ENCODE measurements around the gene SLC25A31. TPM values are rescaled to one million over a fixed set of nuclear protein-coding genes. Genes with fewer than 3 reads are reported as not detected.

Gene SLC25A31
- polyA plus RNA-seq (2013, experiment 1 of 2): not detected
- 0.01 TPM for polyA plus RNA-seq (2013, experiment 2 of 2)

DNA sequence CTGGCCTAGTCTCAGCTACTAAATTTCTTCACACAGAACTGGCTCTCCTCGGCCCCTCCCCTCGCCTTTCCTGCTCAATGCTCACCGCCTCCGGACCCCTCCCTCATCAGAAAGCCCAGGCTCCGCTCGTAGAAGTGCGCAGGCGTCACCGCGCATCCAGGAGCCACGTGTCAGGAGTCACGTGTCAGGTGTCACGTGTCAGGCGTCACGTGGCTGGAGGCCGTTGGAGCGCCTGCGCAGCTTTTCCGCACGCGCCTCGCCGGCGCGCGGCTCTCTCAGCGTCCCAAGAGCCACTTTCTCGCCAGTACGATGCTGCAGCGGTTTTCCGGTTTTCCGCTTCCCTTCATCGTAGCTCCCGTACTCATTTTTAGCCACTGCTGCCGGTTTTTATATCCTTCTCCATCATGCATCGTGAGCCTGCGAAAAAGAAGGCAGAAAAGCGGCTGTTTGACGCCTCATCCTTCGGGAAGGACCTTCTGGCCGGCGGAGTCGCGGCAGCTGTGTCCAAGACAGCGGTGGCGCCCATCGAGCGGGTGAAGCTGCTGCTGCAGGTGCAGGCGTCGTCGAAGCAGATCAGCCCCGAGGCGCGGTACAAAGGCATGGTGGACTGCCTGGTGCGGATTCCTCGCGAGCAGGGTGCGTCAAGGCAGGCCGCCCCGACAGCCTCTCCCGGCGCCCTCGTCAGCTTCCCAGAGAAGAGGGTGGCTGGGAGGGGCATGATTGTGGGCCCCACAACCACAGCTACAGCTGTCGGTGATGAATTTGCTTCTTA, at the start of gene SLC25A31:
TSS of gene SLC25A31 (plus strand) at position 259 of the 772 bp plus-strand sequence. CDS start at position 405, 146 bp downstream.
- H3K4ac ChIP-seq (ENCODE audit: low read length): peak within 1 kb of the TSS; percentile 26
- no peak within 1 kb of the TSS for H2AFZ ChIP-seq (ENCODE audit: low read length)
- no peak within 1 kb of the TSS for H3K27ac ChIP-seq (replicated peaks; ENCODE audit: low read length)
- H3K36me3 ChIP-seq (replicated peaks in 1 of 2; ENCODE audit: control insufficient read depth in 2 of 2, insufficient read depth in 2 of 2, low read length in 2 of 2): no peaks in the 10 kb centered on the region
- no peak for DNase-seq (ENCODE audit: low spot score)
- no CpG with 5 or more reads among the region's 64 CpGs for WGBS, 2 donors (ENCODE audit: extremely low coverage in 2 of 2, insufficient read length in 2 of 2, insufficient replicate concordance in 1 of 2)
- no peak within 1 kb of the TSS for H3K9ac ChIP-seq (ENCODE audit: low read depth, low read length, poor library complexity)
- no peak within 1 kb of the TSS for H2BK12ac ChIP-seq (ENCODE audit: low read length)
- H3K4me2 ChIP-seq (ENCODE audit: insufficient read depth, low read length, poor library complexity, severe bottlenecking): no peak within 1 kb of the TSS
- peak within 1 kb of the TSS; percentile 62 for H2BK15ac ChIP-seq (ENCODE audit: low read length)
- peaks cover 0 to 1% of the 10 kb centered on the region in 2 donors for H3K4me1 ChIP-seq (ENCODE audit: control insufficient read depth in 2 of 2, insufficient read depth in 1 of 2, low read depth in 1 of 2, low read length in 2 of 2)
- no peaks in the 10 kb centered on the region for H3K27me3 ChIP-seq (ENCODE audit: control insufficient read depth in 3 of 3, insufficient read depth in 3 of 3, low read depth in 1 of 3, low read length in 3 of 3)
- H3K4me3 ChIP-seq (ENCODE audit: low read length in 2 of 2): no peak within 1 kb of the TSS
- H3K79me1 ChIP-seq (ENCODE audit: low read depth, low read length): no peaks in the 10 kb centered on the region
- H4K8ac ChIP-seq (ENCODE audit: low read depth, low read length): no peak within 1 kb of the TSS
- no peak within 1 kb of the TSS for H2BK120ac ChIP-seq (ENCODE audit: low read depth, low read length)
- H3K14ac ChIP-seq (ENCODE audit: low read length): no peak within 1 kb of the TSS
- H3K9me3 ChIP-seq (replicated peaks in 1 of 2; ENCODE audit: control insufficient read depth in 2 of 2, insufficient read depth in 1 of 2, low read depth in 1 of 2, low read length in 2 of 2): no peaks in the 10 kb centered on the region
- H3K18ac ChIP-seq (ENCODE audit: low read length): peak within 1 kb of the TSS; percentile 72
- no peak within 1 kb of the TSS for H2BK5ac ChIP-seq (ENCODE audit: low read length)
- no peak within 1 kb of the TSS for H4K91ac ChIP-seq (ENCODE audit: low read depth, low read length, poor library complexity)
- H2AK5ac ChIP-seq (ENCODE audit: low read depth, low read length): peak within 1 kb of the TSS; percentile 72
- H3K23ac ChIP-seq (ENCODE audit: low read depth, low read length, poor library complexity): no peak within 1 kb of the TSS

DNA sequence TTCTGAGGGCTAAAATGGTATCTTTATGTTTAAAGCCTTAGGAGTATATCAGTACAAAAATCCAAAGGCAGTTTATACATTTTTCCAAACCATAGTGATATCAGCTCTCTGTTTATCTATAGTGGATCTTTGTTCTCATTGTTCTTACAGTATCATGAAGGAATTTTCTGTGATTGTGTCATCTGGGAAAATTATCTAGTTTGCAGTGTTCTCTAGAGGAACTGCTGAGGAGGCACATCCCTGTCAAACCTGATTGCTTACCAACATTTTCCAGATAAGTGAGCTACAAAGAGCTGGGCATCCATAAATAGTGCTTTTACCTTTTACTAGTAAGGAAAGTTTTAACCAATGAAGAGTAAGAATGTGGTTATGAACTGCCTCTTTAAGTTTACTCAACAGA, 44.9 kb upstream of the SLC25A31 start:
- H3K4me1 ChIP-seq (ENCODE audit: control insufficient read depth in 2 of 2, insufficient read depth in 1 of 2, low read depth in 1 of 2, low read length in 2 of 2): peaks cover 0 to 3% of the 10 kb centered on the region in 2 donors
- no peak overlapping the region for H2AFZ ChIP-seq (ENCODE audit: low read length)
- no peak overlapping the region for H3K4me3 ChIP-seq (ENCODE audit: low read length in 2 of 2)
- H3K18ac ChIP-seq (ENCODE audit: low read length): no peak overlapping the region
- no peak overlapping the region for H3K4me2 ChIP-seq (ENCODE audit: insufficient read depth, low read length, poor library complexity, severe bottlenecking)
- H2BK15ac ChIP-seq (ENCODE audit: low read length): no peak overlapping the region
- H3K79me1 ChIP-seq (ENCODE audit: low read depth, low read length): peaks cover 1% of the 10 kb centered on the region
- no peak overlapping the region for H3K4ac ChIP-seq (ENCODE audit: low read length)
- H4K91ac ChIP-seq (ENCODE audit: low read depth, low read length, poor library complexity): no peak overlapping the region
- no peak overlapping the region for H3K27ac ChIP-seq (replicated peaks; ENCODE audit: low read length)
- no peak overlapping the region for H3K9ac ChIP-seq (ENCODE audit: low read depth, low read length, poor library complexity)
- H2BK12ac ChIP-seq (ENCODE audit: low read length): no peak overlapping the region
- H4K8ac ChIP-seq (ENCODE audit: low read depth, low read length): no peak overlapping the region
- peaks cover 0 to 2% (median 0%) of the 10 kb centered on the region in 3 experiments for H3K27me3 ChIP-seq (ENCODE audit: control insufficient read depth in 3 of 3, insufficient read depth in 3 of 3, low read depth in 1 of 3, low read length in 3 of 3)
- peaks cover 6 to 44% of the 10 kb centered on the region in 2 donors for H3K36me3 ChIP-seq (replicated peaks in 1 of 2; ENCODE audit: control insufficient read depth in 2 of 2, insufficient read depth in 2 of 2, low read length in 2 of 2)
- H2BK5ac ChIP-seq (ENCODE audit: low read length): no peak overlapping the region
- H2BK120ac ChIP-seq (ENCODE audit: low read depth, low read length): no peak overlapping the region
- H3K23ac ChIP-seq (ENCODE audit: low read depth, low read length, poor library complexity): no peak overlapping the region
- no peak overlapping the region for H3K14ac ChIP-seq (ENCODE audit: low read length)
- H3K9me3 ChIP-seq (replicated peaks in 1 of 2; ENCODE audit: control insufficient read depth in 2 of 2, insufficient read depth in 1 of 2, low read depth in 1 of 2, low read length in 2 of 2): no peaks in the 10 kb centered on the region
- DNase-seq (ENCODE audit: low spot score): no peak
- no peak overlapping the region for H2AK5ac ChIP-seq (ENCODE audit: low read depth, low read length)

DNA sequence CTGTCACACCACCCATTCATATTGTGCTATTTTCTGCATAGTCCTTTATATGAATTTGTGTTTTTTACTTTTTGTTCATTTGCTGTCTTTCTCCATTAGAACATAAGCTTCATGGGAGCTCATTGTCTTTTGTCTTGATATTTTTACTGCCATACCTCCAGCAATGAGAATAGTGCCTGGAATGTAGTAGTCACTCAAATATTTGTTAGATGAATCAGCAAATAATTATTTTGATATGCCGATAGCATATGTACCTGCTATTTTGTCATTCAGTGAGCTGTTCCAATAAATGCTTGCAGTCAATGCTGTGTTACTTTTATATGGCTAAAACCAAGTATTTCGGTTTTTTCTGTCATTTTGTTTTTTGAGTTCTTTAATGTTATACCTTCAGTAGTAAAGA, 43.5 kb upstream of the SLC25A31 start:
- H4K8ac ChIP-seq (ENCODE audit: low read depth, low read length): no peak overlapping the region
- H3K4me3 ChIP-seq (ENCODE audit: low read length in 2 of 2): no peak overlapping the region
- no peak overlapping the region for H3K9ac ChIP-seq (ENCODE audit: low read depth, low read length, poor library complexity)
- no peak overlapping the region for H3K23ac ChIP-seq (ENCODE audit: low read depth, low read length, poor library complexity)
- H3K27ac ChIP-seq (replicated peaks; ENCODE audit: low read length): no peak overlapping the region
- no peak overlapping the region for H2BK15ac ChIP-seq (ENCODE audit: low read length)
- no peak overlapping the region for H2BK120ac ChIP-seq (ENCODE audit: low read depth, low read length)
- H3K14ac ChIP-seq (ENCODE audit: low read length): no peak overlapping the region
- no peak overlapping the region for H2BK12ac ChIP-seq (ENCODE audit: low read length)
- H2BK5ac ChIP-seq (ENCODE audit: low read length): no peak overlapping the region
- no peak overlapping the region for H2AFZ ChIP-seq (ENCODE audit: low read length)
- no peak overlapping the region for H3K18ac ChIP-seq (ENCODE audit: low read length)
- no peak overlapping the region for H4K91ac ChIP-seq (ENCODE audit: low read depth, low read length, poor library complexity)
- H3K79me1 ChIP-seq (ENCODE audit: low read depth, low read length): peaks cover 1% of the 10 kb centered on the region
- H3K4me1 ChIP-seq (ENCODE audit: control insufficient read depth in 2 of 2, insufficient read depth in 1 of 2, low read depth in 1 of 2, low read length in 2 of 2): peaks cover 0 to 3% of the 10 kb centered on the region in 2 donors
- no peak overlapping the region for H3K4me2 ChIP-seq (ENCODE audit: insufficient read depth, low read length, poor library complexity, severe bottlenecking)
- WGBS, 2 donors (ENCODE audit: extremely low coverage in 2 of 2, insufficient read length in 2 of 2, insufficient replicate concordance in 1 of 2): no CpG with 5 or more reads among the region's 2 CpGs
- DNase-seq (ENCODE audit: low spot score): no peak
- H3K9me3 ChIP-seq (replicated peaks in 1 of 2; ENCODE audit: control insufficient read depth in 2 of 2, insufficient read depth in 1 of 2, low read depth in 1 of 2, low read length in 2 of 2): no peaks in the 10 kb centered on the region
- H2AK5ac ChIP-seq (ENCODE audit: low read depth, low read length): no peak overlapping the region
- H3K36me3 ChIP-seq (replicated peaks in 1 of 2; ENCODE audit: control insufficient read depth in 2 of 2, insufficient read depth in 2 of 2, low read length in 2 of 2): peaks cover 6 to 56% of the 10 kb centered on the region in 2 donors
- no peak overlapping the region for H3K4ac ChIP-seq (ENCODE audit: low read length)
- peaks cover 0 to 2% (median 0%) of the 10 kb centered on the region in 3 experiments for H3K27me3 ChIP-seq (ENCODE audit: control insufficient read depth in 3 of 3, insufficient read depth in 3 of 3, low read depth in 1 of 3, low read length in 3 of 3)

DNA sequence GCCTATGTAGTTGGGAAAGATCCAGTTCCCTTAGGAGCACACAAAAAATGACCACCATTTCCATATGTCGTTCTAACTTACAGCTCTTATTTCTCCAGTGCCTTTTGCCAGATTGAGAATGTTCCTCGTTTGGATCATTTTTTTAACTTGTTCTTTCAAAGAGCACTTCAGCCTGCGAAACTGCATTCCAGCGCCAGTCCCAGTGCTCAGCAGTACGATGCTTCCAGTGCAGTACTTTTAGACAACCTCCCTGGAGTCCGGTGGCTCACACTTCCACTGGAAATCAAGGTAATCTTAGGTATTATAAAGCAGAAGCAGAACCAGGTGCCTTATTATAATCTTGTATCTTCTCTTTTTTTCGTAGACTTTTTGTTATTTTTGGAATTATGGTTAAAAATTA, 42.6 kb upstream of the SLC25A31 start:
- Histone ChIP-seq H3K4me2 (ENCODE audit: insufficient read depth, low read length, poor library complexity, severe bottlenecking) (no peak overlapping the region), H3K4me3 (ENCODE audit: low read length in 2 of 2) (no peak overlapping the region), H2BK120ac (ENCODE audit: low read depth, low read length) (no peak overlapping the region), H2BK12ac (ENCODE audit: low read length) (no peak overlapping the region), H2BK15ac (ENCODE audit: low read length) (no peak overlapping the region), H2BK5ac (ENCODE audit: low read length) (no peak overlapping the region), H3K9ac (ENCODE audit: low read depth, low read length, poor library complexity) (no peak overlapping the region), H3K36me3 (replicated peaks in 1 of 2; ENCODE audit: control insufficient read depth in 2 of 2, insufficient read depth in 2 of 2, low read length in 2 of 2) (peaks cover 6 to 56% of the 10 kb centered on the region in 2 donors), H2AK5ac (ENCODE audit: low read depth, low read length) (no peak overlapping the region), H3K79me1 (ENCODE audit: low read depth, low read length) (peaks cover 1% of the 10 kb centered on the region), H3K27me3 (ENCODE audit: control insufficient read depth in 3 of 3, insufficient read depth in 3 of 3, low read depth in 1 of 3, low read length in 3 of 3) (peaks cover 0 to 2% (median 0%) of the 10 kb centered on the region in 3 experiments), H3K4me1 (ENCODE audit: control insufficient read depth in 2 of 2, insufficient read depth in 1 of 2, low read depth in 1 of 2, low read length in 2 of 2) (peaks cover 0 to 3% of the 10 kb centered on the region in 2 donors), H3K27ac (replicated peaks; ENCODE audit: low read length) (no peak overlapping the region), H2AFZ (ENCODE audit: low read length) (no peak overlapping the region), H3K23ac (ENCODE audit: low read depth, low read length, poor library complexity) (no peak overlapping the region), H3K9me3 (replicated peaks in 1 of 2; ENCODE audit: control insufficient read depth in 2 of 2, insufficient read depth in 1 of 2, low read depth in 1 of 2, low read length in 2 of 2) (no peaks in the 10 kb centered on the region), H3K14ac (ENCODE audit: low read length) (no peak overlapping the region), H3K4ac (ENCODE audit: low read length) (no peak overlapping the region), H4K8ac (ENCODE audit: low read depth, low read length) (peak overlapping the region; percentile 17), H3K18ac (ENCODE audit: low read length) (no peak overlapping the region), H4K91ac (ENCODE audit: low read depth, low read length, poor library complexity) (no peak overlapping the region)
- no peak for DNase-seq (ENCODE audit: low spot score)
- WGBS, 2 donors (ENCODE audit: extremely low coverage in 2 of 2, insufficient read length in 2 of 2, insufficient replicate concordance in 1 of 2): no CpG with 5 or more reads among the region's 7 CpGs
